Osteoblast (primary cell): ENCODE results near the gene TMEM238. TPM values are rescaled to one million over a fixed set of nuclear protein-coding genes. Genes with fewer than 3 reads are reported as not detected.

Experiments
- DNase-seq: peaks from one replicate; pipeline ENCODE4 v3.0.0; 2011; ENCODE audit warnings: low spot score, mixed read lengths; ENCODE audit not compliant: insufficient read length; ENCODE audit errors: missing footprints
- H2AFZ ChIP-seq: 2 replicates; pipeline ENCODE4 v1.6.0; 2011; ENCODE audit warnings: mild to moderate bottlenecking, low read length
- H3K27ac ChIP-seq: 2 replicates; pipeline ENCODE4 v1.5.1; 2011; ENCODE audit warnings: mild to moderate bottlenecking, low read depth, low read length, moderate library complexity
- H3K27me3 ChIP-seq: 2 replicates; pipeline ENCODE4 v1.6.0; 2012; ENCODE audit warnings: mild to moderate bottlenecking, control low read depth, inconsistent platforms, low read length, moderate library complexity; ENCODE audit not compliant: insufficient read depth
- H3K36me3 ChIP-seq: 2 replicates; pipeline ENCODE4 v1.5.1; 2011; ENCODE audit warnings: mild to moderate bottlenecking, low read length, control low read depth, moderate library complexity; ENCODE audit not compliant: insufficient read depth
- H3K4me1 ChIP-seq: 2 replicates; pipeline ENCODE4 v1.5.1; 2011; ENCODE audit warnings: mild to moderate bottlenecking, low read length, control low read depth, moderate library complexity; ENCODE audit not compliant: insufficient read depth
- H3K4me2 ChIP-seq: 2 replicates; pipeline ENCODE4 v1.6.0; 2011; ENCODE audit warnings: mild to moderate bottlenecking, low read length; ENCODE audit not compliant: insufficient read depth
- H3K4me3 ChIP-seq: fragments of 200-600 bp; sonication (generic); 3 replicates; pipeline ENCODE4 v1.5.1; 2012; ENCODE audit warnings: mild to moderate bottlenecking, low read length, inconsistent platforms; ENCODE audit not compliant: insufficient read depth
- H3K79me2 ChIP-seq: 2 replicates; pipeline ENCODE4 v1.6.0; 2012; ENCODE audit warnings: mild to moderate bottlenecking, low read length, control low read depth, inconsistent platforms; ENCODE audit not compliant: insufficient read depth
- H3K9me3 ChIP-seq: 2 replicates; pipeline ENCODE4 v1.5.1; 2011; ENCODE audit warnings: low read depth, low read length, control low read depth
- H4K20me1 ChIP-seq: 2 replicates; pipeline ENCODE4 v1.6.0; 2012; ENCODE audit warnings: mild to moderate bottlenecking, low read length, control low read depth; ENCODE audit not compliant: insufficient read depth
- total RNA-seq: library from RNA; depleted of rRNA; stranded (reverse); fragments of >200 nt; gene quantifications from 2 replicates; pipeline ENCODE4 v1.2.3, GENCODE V29; 2012
- TF ChIP-seq, protein P1 (sequence below): IDR thresholded peaks from 2 replicates; pipeline ENCODE4 v1.5.1; 2011; ENCODE audit warnings: mild to moderate bottlenecking, low read depth, low read length, moderate library complexity; ENCODE audit errors: extremely low read depth

TMEM238 gene
- total RNA-seq, 1 donor: not detected

DNA sequence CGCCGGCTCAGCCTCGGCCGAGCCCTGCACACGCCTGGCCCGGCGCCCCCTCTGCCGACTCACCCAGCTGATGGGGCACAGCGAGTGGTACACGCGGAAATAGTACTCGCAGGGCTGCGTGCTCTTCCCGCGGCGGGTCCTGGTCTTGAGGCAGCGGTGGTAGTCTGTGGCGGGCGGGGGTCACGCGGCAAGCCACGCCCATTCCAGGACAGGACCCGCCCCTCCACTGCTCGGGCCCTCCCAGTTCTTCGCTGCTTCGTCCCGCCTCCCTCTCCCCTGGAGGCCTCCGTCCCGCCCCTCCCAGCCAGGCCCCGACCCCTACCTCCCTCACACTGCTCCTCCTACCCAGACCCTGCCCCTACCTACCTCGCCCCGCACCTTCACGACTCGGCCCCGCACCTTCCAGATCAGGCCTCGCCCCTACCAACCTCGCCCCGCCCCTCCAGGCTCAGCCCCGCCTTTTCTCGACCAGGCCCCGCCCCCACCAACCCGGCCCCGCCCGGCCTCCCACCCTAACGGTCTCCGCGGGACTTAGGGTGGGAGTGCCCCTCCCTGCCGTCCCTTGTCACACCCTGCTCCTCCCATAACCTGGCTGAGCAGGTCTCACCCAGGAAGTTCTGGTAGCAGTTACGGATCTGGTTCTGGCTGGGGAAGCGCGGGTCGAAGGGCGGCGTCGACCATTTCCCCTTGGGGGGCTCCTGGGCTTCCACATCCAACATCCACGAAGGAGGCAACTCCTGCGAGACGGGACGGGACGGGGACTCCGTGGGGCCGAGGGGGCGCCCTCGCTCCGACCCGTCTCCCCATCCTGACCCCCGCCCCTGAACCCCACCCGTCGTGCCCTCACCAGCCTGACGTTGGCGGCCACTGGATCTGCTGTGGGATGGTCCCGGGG lies 30.0 kb downstream of the TMEM238 start:
- Histone ChIP-seq H3K36me3 (no peaks in the 10 kb centered on the region), H3K27ac (no peak overlapping the region), H4K20me1 (no peaks in the 10 kb centered on the region), H3K9me3 (no peaks in the 10 kb centered on the region), H3K4me1 (peaks cover 6% of the 10 kb centered on the region), H3K27me3 (peaks cover 47% of the 10 kb centered on the region), H3K79me2 (no peaks in the 10 kb centered on the region), H3K4me3 (peak overlapping the region; percentile 64), H2AFZ (peak overlapping the region; percentile 15), H3K4me2 (peak overlapping the region; percentile 77)
- TF ChIP-seq, protein P1, sequence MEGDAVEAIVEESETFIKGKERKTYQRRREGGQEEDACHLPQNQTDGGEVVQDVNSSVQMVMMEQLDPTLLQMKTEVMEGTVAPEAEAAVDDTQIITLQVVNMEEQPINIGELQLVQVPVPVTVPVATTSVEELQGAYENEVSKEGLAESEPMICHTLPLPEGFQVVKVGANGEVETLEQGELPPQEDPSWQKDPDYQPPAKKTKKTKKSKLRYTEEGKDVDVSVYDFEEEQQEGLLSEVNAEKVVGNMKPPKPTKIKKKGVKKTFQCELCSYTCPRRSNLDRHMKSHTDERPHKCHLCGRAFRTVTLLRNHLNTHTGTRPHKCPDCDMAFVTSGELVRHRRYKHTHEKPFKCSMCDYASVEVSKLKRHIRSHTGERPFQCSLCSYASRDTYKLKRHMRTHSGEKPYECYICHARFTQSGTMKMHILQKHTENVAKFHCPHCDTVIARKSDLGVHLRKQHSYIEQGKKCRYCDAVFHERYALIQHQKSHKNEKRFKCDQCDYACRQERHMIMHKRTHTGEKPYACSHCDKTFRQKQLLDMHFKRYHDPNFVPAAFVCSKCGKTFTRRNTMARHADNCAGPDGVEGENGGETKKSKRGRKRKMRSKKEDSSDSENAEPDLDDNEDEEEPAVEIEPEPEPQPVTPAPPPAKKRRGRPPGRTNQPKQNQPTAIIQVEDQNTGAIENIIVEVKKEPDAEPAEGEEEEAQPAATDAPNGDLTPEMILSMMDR: no peak
- peak; percentile 98 for DNase-seq

DNA sequence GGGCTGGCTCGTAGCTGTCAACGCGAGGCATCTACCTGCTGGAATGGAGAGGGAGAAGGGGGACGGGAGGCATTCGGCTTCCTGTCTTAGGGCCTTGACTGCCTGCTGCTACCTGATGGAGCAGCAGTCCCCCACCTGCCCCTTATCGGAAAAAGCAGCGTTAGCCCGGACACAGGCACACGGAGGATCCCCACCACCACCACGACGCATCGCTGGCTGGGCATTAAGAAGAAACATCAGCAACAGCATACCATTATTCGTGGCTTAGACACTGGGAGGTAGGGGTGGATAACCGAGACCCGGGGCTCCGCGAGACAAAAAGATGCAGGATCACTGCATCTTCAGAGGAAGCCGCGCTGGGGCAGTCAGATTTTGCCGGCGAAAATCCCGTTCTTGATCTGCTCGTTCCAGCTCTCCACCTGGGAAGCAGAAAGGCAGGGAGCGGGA lies 30.7 kb downstream of the TMEM238 start:
- peak overlapping the region; percentile 64 for H3K4me3 ChIP-seq
- peaks cover 6% of the 10 kb centered on the region for H3K4me1 ChIP-seq
- no peaks in the 10 kb centered on the region for H3K79me2 ChIP-seq
- H3K36me3 ChIP-seq: no peaks in the 10 kb centered on the region
- H3K9me3 ChIP-seq: no peaks in the 10 kb centered on the region
- no peaks in the 10 kb centered on the region for H4K20me1 ChIP-seq
- peak; percentile 91 for DNase-seq
- no peak overlapping the region for H3K27ac ChIP-seq
- H3K27me3 ChIP-seq: peaks cover 47% of the 10 kb centered on the region
- TF ChIP-seq, protein P1: no peak
- peak overlapping the region; percentile 77 for H3K4me2 ChIP-seq
- peak overlapping the region; percentile 15 for H2AFZ ChIP-seq

DNA sequence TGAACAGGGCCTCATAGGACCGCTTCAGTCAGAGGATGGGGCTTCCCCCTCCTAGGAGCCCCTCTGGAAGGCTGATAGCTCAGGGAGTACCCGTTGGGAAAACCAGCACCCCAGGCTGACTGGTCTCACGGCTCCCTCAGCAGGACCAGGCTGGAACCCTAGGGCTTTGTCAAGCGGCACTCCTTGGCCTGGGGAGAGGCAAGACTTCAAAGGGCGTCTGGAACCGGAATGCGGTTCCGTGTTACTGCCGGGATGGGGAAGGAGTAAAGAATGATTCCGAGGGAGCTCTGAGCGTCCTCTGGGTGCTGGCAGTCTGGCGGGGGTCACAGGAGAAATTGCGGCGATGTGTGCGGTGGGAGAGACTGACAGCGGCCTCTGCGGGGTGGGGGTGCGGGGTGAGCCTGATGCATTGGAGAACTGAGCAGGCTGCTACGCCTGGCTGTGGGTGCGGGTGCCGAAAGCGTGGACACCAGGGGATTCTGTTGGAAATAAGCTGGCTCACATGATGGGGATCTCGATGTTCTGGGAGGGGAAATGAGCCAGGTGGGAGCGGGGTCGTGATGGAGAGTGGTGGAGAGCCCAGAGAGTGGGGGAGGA lies 31.4 kb downstream of the TMEM238 start:
- H3K79me2 ChIP-seq: no peaks in the 10 kb centered on the region
- no peak overlapping the region for H3K27ac ChIP-seq
- no peaks in the 10 kb centered on the region for H4K20me1 ChIP-seq
- H2AFZ ChIP-seq: no peak overlapping the region
- TF ChIP-seq, protein P1: no peak
- H3K4me1 ChIP-seq: peaks cover 6% of the 10 kb centered on the region
- no peak overlapping the region for H3K4me3 ChIP-seq
- no peaks in the 10 kb centered on the region for H3K9me3 ChIP-seq
- DNase-seq: no peak
- H3K4me2 ChIP-seq: no peak overlapping the region
- H3K36me3 ChIP-seq: no peaks in the 10 kb centered on the region
- H3K27me3 ChIP-seq: peaks cover 47% of the 10 kb centered on the region

DNA sequence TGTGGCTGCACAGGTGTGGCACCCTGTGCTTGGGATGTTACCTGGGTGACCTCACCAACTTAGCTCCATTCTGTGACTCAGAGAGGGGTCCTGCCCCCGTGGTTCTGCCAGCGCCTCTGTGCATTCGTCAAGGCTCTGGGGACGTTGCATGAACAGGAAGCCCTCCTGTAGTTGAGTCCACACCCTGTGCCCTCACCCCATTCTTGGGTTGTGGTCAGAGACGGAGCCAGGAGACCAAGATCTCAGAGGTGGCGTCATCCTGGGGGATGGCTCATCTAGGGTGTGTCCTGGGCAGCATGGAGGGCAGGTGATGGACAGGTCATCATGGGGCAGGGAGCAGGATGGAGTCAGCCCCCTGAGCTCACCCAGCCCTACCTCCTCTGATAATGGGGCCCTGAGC lies 32.1 kb downstream of the TMEM238 start:
- no peaks in the 10 kb centered on the region for H3K79me2 ChIP-seq

More for the DNA sequence above, 32.1 kb downstream of the TMEM238 start:
- H3K36me3 ChIP-seq: no peaks in the 10 kb centered on the region
- H3K27me3 ChIP-seq: peaks cover 43% of the 10 kb centered on the region
- DNase-seq: peak; percentile 90
- no peak overlapping the region for H3K4me2 ChIP-seq
- H3K4me1 ChIP-seq: peaks cover 6% of the 10 kb centered on the region
- H3K27ac ChIP-seq: no peak overlapping the region
- no peaks in the 10 kb centered on the region for H4K20me1 ChIP-seq
- TF ChIP-seq, protein P1: no peak
- H2AFZ ChIP-seq: no peak overlapping the region
- H3K9me3 ChIP-seq: no peaks in the 10 kb centered on the region
- H3K4me3 ChIP-seq: no peak overlapping the region
